HL-60 (cell line): ENCODE data around the gene FBXO34.
A peak's percentile ranks its signal among the peaks of the same experiment; 100 is the strongest.

Source experiments
- DNase-seq, 2 experiments: peaks; one replicate each; pipeline ENCODE4 v3.0.0-alpha.2; 2010 to 2020; ENCODE audit warnings: low read depth in 1 of 2, low spot score in 1 of 2
- H3K27ac ChIP-seq: fragments of 250-450 bp; sonication (Bioruptor Pico); replicated peaks from 2 replicates; pipeline ENCODE4 v1.5.1; 2020; ENCODE audit warnings: mild to moderate bottlenecking, moderate library complexity
- H3K27me3 ChIP-seq: fragments of 250-450 bp; sonication (Bioruptor Pico); 2 replicates; pipeline ENCODE4 v1.5.1; 2021; ENCODE audit warnings: mild to moderate bottlenecking, moderate library complexity; ENCODE audit not compliant: insufficient read depth, poor library complexity, severe bottlenecking
- H3K4me3 ChIP-seq: replicated peaks from 2 replicates; pipeline ENCODE4 v1.5.1; 2011; ENCODE audit warnings: mild to moderate bottlenecking, control low read depth, low read length; ENCODE audit not compliant: insufficient read depth
- CTCF ChIP-seq: IDR thresholded peaks from one replicate; pipeline ENCODE4 v1.5.1; 2011; ENCODE audit warnings: low read length, control low read depth, inconsistent platforms; ENCODE audit not compliant: insufficient read depth
- GABPA ChIP-seq: IDR thresholded peaks from 2 replicates; pipeline ENCODE4 v1.6.1; 2012; ENCODE audit warnings: low read depth
- POLR2AphosphoS5 ChIP-seq: IDR thresholded peaks from 2 replicates; pipeline ENCODE4 v1.6.1; 2012; ENCODE audit warnings: low read depth
- REST ChIP-seq: IDR thresholded peaks from 2 replicates; pipeline ENCODE4 v1.6.1; 2012; ENCODE audit warnings: low read depth; ENCODE audit not compliant: insufficient replicate concordance
- SPI1 ChIP-seq: IDR thresholded peaks from 2 replicates; pipeline ENCODE4 v1.6.1; 2012; ENCODE audit warnings: low read depth, mild to moderate bottlenecking, borderline replicate concordance

The FBXO34 gene

GRCh38 chr14:55301437-55302121, 30.4 kb downstream of the FBXO34 start:
- no peaks in the 10 kb centered on the region for H3K27me3 ChIP-seq
- H3K4me3 ChIP-seq = no peak overlapping the region
- H3K27ac ChIP-seq = 0 out of 2 replicates have a peak overlapping the region, but pooled peaks have one; percentile 16
- no peak for DNase-seq
- TF ChIP-seq CTCF (no peak), GABPA (no peak), REST (no peak), SPI1 (no peak), POLR2AphosphoS5 (no peak)

- H3K27ac ChIP-seq = peak overlapping the region; percentile 66
Measured at GRCh38 chr14:55302367-55303124, 31.3 kb downstream of the FBXO34 start.

More at GRCh38 chr14:55302367-55303124, 31.3 kb downstream of the FBXO34 start:
- no peaks in the 10 kb centered on the region for H3K27me3 ChIP-seq
- no peak overlapping the region for H3K4me3 ChIP-seq
- TF ChIP-seq GABPA = no peak
- no peak for TF ChIP-seq CTCF
- no peak for TF ChIP-seq REST
- TF ChIP-seq SPI1 = no peak
- TF ChIP-seq POLR2AphosphoS5 = no peak
- DNase-seq = peak in 1 of 2 experiments; percentile 14
